Sigmoid colon (tissue), 7 donors: ENCODE results near the gene ABI3BP. TPM values are rescaled to one million over a fixed set of nuclear protein-coding genes. Genes with fewer than 3 reads are reported as not detected.
A peak's percentile ranks its signal among the peaks of the same experiment; 100 is the strongest.

Experiments used
- DNase-seq: peaks from one replicate; pipeline ENCODE4 v3.0.0-alpha.2; 2019
- H3K27ac ChIP-seq, 4 donors: fragments of 200-600 bp; sonication (generic); one replicate each; pipeline ENCODE4 v1.5.1; 2016 to 2019; ENCODE audit warnings: mild to moderate bottlenecking in 1 of 4
- H3K27me3 ChIP-seq, 3 donors: fragments of 200-600 bp; sonication (generic); one replicate each; pipeline ENCODE4 v1.5.1; 2019; ENCODE audit warnings: mild to moderate bottlenecking in 1 of 3
- H3K36me3 ChIP-seq, 4 donors: fragments of 200-600 bp; sonication (generic); one replicate each; pipeline ENCODE4 v1.5.1; 2016 to 2019
- H3K4me1 ChIP-seq, 4 donors: fragments of 200-600 bp; sonication (generic); one replicate each; pipeline ENCODE4 v1.5.1; 2017 to 2019
- H3K4me3 ChIP-seq, 4 donors: fragments of 200-600 bp; sonication (generic); one replicate each; pipeline ENCODE4 v1.5.1; 2017 to 2019; ENCODE audit warnings: mild to moderate bottlenecking in 2 of 4, moderate library complexity in 1 of 4
- H3K9me3 ChIP-seq, 4 donors: fragments of 200-600 bp in 3 of 4; sonication (generic) in 3 of 4; one replicate each; pipeline versions ENCODE4 v1.5.1 to v1.6.1; 2013 to 2019
- EP300 ChIP-seq, 4 donors: sonication (generic); formaldehyde crosslinking; IDR thresholded peaks; one replicate each; pipeline ENCODE4 v1.6.1; 2017; ENCODE audit warnings: antibody characterized with exemption in 4 of 4
- POLR2A ChIP-seq, 2 donors: fragments of 450-650 bp; IDR thresholded peaks; one replicate each; pipeline ENCODE4 v1.6.1; 2016; ENCODE audit warnings: antibody characterized with exemption in 2 of 2, mild to moderate bottlenecking in 2 of 2, moderate library complexity in 2 of 2
- POLR2AphosphoS5 ChIP-seq, 4 donors: sonication (generic); formaldehyde crosslinking; IDR thresholded peaks; one replicate each; pipeline ENCODE4 v1.6.1; 2017; ENCODE audit warnings: antibody characterized with exemption in 4 of 4
- WGBS, 2 donors: extraction: QIAGEN DNeasy Blood & Tissue Kit; methylation state at CpG; one replicate each; pipeline ENCODE4 v1.1.7; 2013; 5-methylcytosine and 5-hydroxymethylcytosine counted together
- intact Hi-C: fragments of 100-400 bp; cut with DNase I; formaldehyde crosslinking; loops from one replicate; pipeline ENCODE4 v1.15.1; 2023
- polyA plus RNA-seq, 3 donors: library from polyadenylated mRNA; stranded (reverse); fragments of 200-250 nt; gene quantifications; one replicate each; pipeline ENCODE4 v1.2.3, GENCODE V29; 2013
- total RNA-seq, 4 donors: library from RNA; depleted of rRNA; stranded (reverse); fragments of >200 nt; gene quantifications; one replicate each; pipeline ENCODE4 v1.1.0, GENCODE V29; 2016
- TF ChIP-seq, protein P1 (sequence below), 4 experiments: fragments of 450-650 bp in 3 of 4; fragments of 200-600 bp in 1 of 4; IDR thresholded peaks; one replicate each; pipeline ENCODE4 v1.5.1; 2016 to 2019; ENCODE audit warnings: antibody characterized with exemption in 4 of 4, mild to moderate bottlenecking in 3 of 4, moderate library complexity in 2 of 4
- donor health status: healthy with polysubstance abuse.
- donor health status: Bipolar disorder and iron deficiency.
- donor health status: healthy.

ABI3BP gene
- total and polyA plus RNA-seq, 7 donors = 1.2 to 177 (median 30.4) TPM

- peak; percentile 99 for DNase-seq
- TF ChIP-seq EP300 (IDR thresholded peaks at IDR 0.05) (peak in 1 of 4 donors; percentile 81), POLR2A (IDR thresholded peaks at IDR 0.05) (peak; percentile 47 to 53), POLR2AphosphoS5 (IDR thresholded peaks at IDR 0.05) (peak; percentile 69 to 94 (median 88))
- TF ChIP-seq, protein P1, sequence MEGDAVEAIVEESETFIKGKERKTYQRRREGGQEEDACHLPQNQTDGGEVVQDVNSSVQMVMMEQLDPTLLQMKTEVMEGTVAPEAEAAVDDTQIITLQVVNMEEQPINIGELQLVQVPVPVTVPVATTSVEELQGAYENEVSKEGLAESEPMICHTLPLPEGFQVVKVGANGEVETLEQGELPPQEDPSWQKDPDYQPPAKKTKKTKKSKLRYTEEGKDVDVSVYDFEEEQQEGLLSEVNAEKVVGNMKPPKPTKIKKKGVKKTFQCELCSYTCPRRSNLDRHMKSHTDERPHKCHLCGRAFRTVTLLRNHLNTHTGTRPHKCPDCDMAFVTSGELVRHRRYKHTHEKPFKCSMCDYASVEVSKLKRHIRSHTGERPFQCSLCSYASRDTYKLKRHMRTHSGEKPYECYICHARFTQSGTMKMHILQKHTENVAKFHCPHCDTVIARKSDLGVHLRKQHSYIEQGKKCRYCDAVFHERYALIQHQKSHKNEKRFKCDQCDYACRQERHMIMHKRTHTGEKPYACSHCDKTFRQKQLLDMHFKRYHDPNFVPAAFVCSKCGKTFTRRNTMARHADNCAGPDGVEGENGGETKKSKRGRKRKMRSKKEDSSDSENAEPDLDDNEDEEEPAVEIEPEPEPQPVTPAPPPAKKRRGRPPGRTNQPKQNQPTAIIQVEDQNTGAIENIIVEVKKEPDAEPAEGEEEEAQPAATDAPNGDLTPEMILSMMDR (IDR thresholded peaks at IDR 0.05) = no peak
- Histone ChIP-seq H3K4me1 (peaks cover 0 to 34% (median 20%) of the 10 kb centered on the region in 4 donors), H3K9me3 (no peaks in the 10 kb centered on the region), H3K36me3 (peaks cover 0 to 6% (median 2%) of the 10 kb centered on the region in 4 donors), H3K27ac (peak within 1 kb of the TSS; percentile 97), H3K4me3 (peak within 1 kb of the TSS; percentile 74 to 95 (median 84)), H3K27me3 (no peaks in the 10 kb centered on the region)
- 1% methylated on average over 76 of the region's 76 CpGs for WGBS, 2 donors
- intact Hi-C loops = loop anchor here (2.0 to 10.0 kb wide), 4 partner anchors 216 to 966 kb away; partner anchors contain the start of genes LNP1, TMEM45A, TOMM70 and TRMT10C
Observed at GRCh38 chr3:100708989-100709841, 284.0 kb downstream of the ABI3BP start, which contains the start of gene TFG. Gene TFG (plus strand): TSS chr3:100709494. CDS start chr3:100713686, 4,192 bp downstream.

GRCh38 chr3:100708644-100708988, 284.6 kb downstream of the ABI3BP start:
- 59 to 78% methylated on average over 3 of the region's 3 CpGs for WGBS, 2 donors
- Histone ChIP-seq H3K27me3 (no peaks in the 10 kb centered on the region), H3K36me3 (no peaks in the 10 kb centered on the region), H3K27ac (peak overlapping the region; percentile 97), H3K9me3 (no peaks in the 10 kb centered on the region), H3K4me3 (peak overlapping the region; percentile 24 to 87 (median 78)), H3K4me1 (peaks cover 0 to 30% (median 20%) of the 10 kb centered on the region in 4 donors)
- DNase-seq = no peak
- intact Hi-C loops = loop anchor here (2.0 to 10.0 kb wide), 4 partner anchors 216 to 966 kb away; partner anchors contain the start of genes LNP1, TMEM45A, TOMM70 and TRMT10C
- TF ChIP-seq, protein P1 (IDR thresholded peaks at IDR 0.05) = no peak
- TF ChIP-seq POLR2A (IDR thresholded peaks at IDR 0.05) (no peak), POLR2AphosphoS5 (IDR thresholded peaks at IDR 0.05) (no peak), EP300 (IDR thresholded peaks at IDR 0.05) (no peak)

DNA sequence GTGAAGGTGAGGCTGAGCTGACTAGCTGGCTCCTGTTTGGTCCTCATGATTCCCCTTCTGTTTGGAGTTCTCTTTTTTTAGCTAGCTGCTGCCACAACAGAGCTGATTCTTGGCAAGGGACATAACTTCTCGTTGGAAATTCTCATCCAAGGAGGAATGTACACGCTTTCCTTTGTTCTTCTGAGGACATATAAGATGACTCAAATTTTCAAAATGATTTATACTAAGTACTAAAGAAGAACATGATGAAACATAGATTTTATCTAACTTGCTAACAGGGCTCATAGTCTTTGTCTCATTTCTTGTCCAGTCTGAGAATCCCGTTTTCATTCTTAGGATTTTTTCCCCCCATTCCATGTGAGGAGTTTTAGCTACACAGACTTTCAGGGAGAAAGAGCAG, 286.9 kb downstream of the ABI3BP start:
- intact Hi-C loops = loop anchor here (5.0 to 10.0 kb wide), 3 partner anchors 304 to 968 kb away; partner anchors contain the start of genes LNP1, TOMM70, TRMT10C and ZBTB11
- no peaks in the 10 kb centered on the region for H3K36me3 ChIP-seq
- H3K9me3 ChIP-seq = no peaks in the 10 kb centered on the region
- H3K4me1 ChIP-seq = peaks cover 0 to 16% (median 12%) of the 10 kb centered on the region in 4 donors
- H3K27ac ChIP-seq = no peak overlapping the region
- WGBS, 2 donors = 80 to 85% methylated on average over 3 of the region's 3 CpGs
- TF ChIP-seq POLR2AphosphoS5 (IDR thresholded peaks at IDR 0.05) = no peak
- TF ChIP-seq POLR2A (IDR thresholded peaks at IDR 0.05) = no peak
- TF ChIP-seq, protein P1 (IDR thresholded peaks at IDR 0.05) = no peak
- TF ChIP-seq EP300 (IDR thresholded peaks at IDR 0.05) = no peak
- no peaks in the 10 kb centered on the region for H3K27me3 ChIP-seq
- no peak overlapping the region for H3K4me3 ChIP-seq
- no peak for DNase-seq

- intact Hi-C loops = loop anchor here (10.0 kb wide), 1 partner anchor 971 kb away; the partner anchor contains the start of gene ZBTB11
- TF ChIP-seq POLR2AphosphoS5 (IDR thresholded peaks at IDR 0.05) = no peak
- TF ChIP-seq POLR2A (IDR thresholded peaks at IDR 0.05) = no peak
- TF ChIP-seq EP300 (IDR thresholded peaks at IDR 0.05) = no peak
- TF ChIP-seq, protein P1 (IDR thresholded peaks at IDR 0.05) = no peak
- DNase-seq = no peak
- Histone ChIP-seq H3K27ac (no peak overlapping the region), H3K36me3 (no peaks in the 10 kb centered on the region), H3K4me1 (peaks cover 0 to 5% (median 0%) of the 10 kb centered on the region in 4 donors), H3K27me3 (no peaks in the 10 kb centered on the region), H3K4me3 (no peak overlapping the region), H3K9me3 (no peaks in the 10 kb centered on the region)
- 84 to 86% methylated on average over 4 of the region's 4 CpGs for WGBS, 2 donors
Observed at GRCh38 chr3:100703865-100704264, 289.4 kb downstream of the ABI3BP start.
